Endometrium (tissue), 2 donors: Measurements from ENCODE around the gene PIRT.
"Not testable (repeated sequence)": the region's sequence is repeated elsewhere in the genome, so short reads cannot be mapped to it uniquely, and the experiment has no call there.

Experiments used
- FAIRE-seq: peaks from 2 replicates; lab custom pipeline; 2012; peaks lifted over from hg19 to GRCh38; lab: Jason Lieb, UNC
- donor health status: control.
- donor health status: control.

The PIRT gene

GRCh38 chr17:10837921-10838320 lies at the start of gene PIRT:
Gene PIRT (minus strand): TSS chr17:10838087. CDS start chr17:10825645, 12,442 bp downstream.
- FAIRE-seq: no peak

- FAIRE-seq: no peak
Measured at GRCh38 chr17:10881959-10882358, 44.1 kb upstream of the PIRT start.

- no peak for FAIRE-seq
Measured at GRCh38 chr17:10879190-10879836, 41.4 kb upstream of the PIRT start.

GRCh38 chr17:10875984-10876555 lies 38.2 kb upstream of the PIRT start:
- no peak for FAIRE-seq

- FAIRE-seq: no peak
Measured at GRCh38 chr17:10875430-10875851, 37.6 kb upstream of the PIRT start.

GRCh38 chr17:10871914-10872313 lies 34.0 kb upstream of the PIRT start:
- FAIRE-seq: no peak

GRCh38 chr17:10870336-10871050 lies 32.6 kb upstream of the PIRT start:
- no peak for FAIRE-seq

- FAIRE-seq: not testable (repeated sequence)
Measured at GRCh38 chr17:10868744-10869143, 30.9 kb upstream of the PIRT start.

- FAIRE-seq: no peak
Measured at GRCh38 chr17:10859051-10859450, 21.2 kb upstream of the PIRT start.

GRCh38 chr17:10857976-10858375 lies 20.1 kb upstream of the PIRT start:
- FAIRE-seq: no peak

- FAIRE-seq: not testable (repeated sequence)
Measured at GRCh38 chr17:10846636-10847035, 8.7 kb upstream of the PIRT start.

GRCh38 chr17:10845388-10845751 lies 7.5 kb upstream of the PIRT start:
- FAIRE-seq: no peak

GRCh38 chr17:10844621-10845387 lies 6.9 kb upstream of the PIRT start:
- peak; percentile 35 for FAIRE-seq

GRCh38 chr17:10843811-10844210 lies 5.9 kb upstream of the PIRT start:
- no peak for FAIRE-seq

GRCh38 chr17:10842658-10843057 lies 4.8 kb upstream of the PIRT start:
- no peak for FAIRE-seq

GRCh38 chr17:10838682-10839081 lies 795 bp upstream of the PIRT start:
- no peak for FAIRE-seq

- FAIRE-seq: no peak
Measured at GRCh38 chr17:10836966-10837590, 809 bp downstream of the PIRT start.

- FAIRE-seq: no peak
Measured at GRCh38 chr17:10836145-10836544, 1.7 kb downstream of the PIRT start.

GRCh38 chr17:10831696-10832095 lies 6.2 kb downstream of the PIRT start:
- no peak for FAIRE-seq

GRCh38 chr17:10827898-10828552 lies 9.9 kb downstream of the PIRT start:
- no peak for FAIRE-seq

GRCh38 chr17:10824874-10825273 lies 13.0 kb downstream of the PIRT start:
- FAIRE-seq: no peak

- no peak for FAIRE-seq
Measured at GRCh38 chr17:10821770-10822169, 16.1 kb downstream of the PIRT start.
